ENCODE data around the gene GAREM1.

DNA sequence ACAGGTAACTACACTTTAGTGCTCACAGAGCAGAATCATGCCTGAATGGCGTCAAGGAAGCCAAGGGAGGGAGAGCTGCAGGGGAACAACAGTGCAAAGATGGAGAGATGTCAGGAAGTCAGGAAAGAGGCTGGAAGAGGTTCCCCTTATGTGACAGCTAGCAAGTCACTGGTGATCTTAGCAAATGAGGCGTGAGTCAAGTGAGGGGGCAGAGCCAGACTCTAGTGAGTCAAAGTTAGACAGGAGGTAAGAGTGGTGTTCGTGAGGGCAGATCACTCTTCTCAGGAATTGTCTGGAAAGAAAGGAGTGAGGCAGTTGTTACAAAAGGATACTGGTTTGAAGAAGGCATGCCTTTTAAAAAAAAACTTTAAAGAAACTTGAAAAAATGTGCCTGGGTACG is 193.8 kb downstream of the GAREM1 start:
- no peak for TF ChIP-seq EZH2 (IDR thresholded peaks at IDR 0.05; ENCODE audit: low read depth)
- no peak for TF ChIP-seq CTCF (conservative IDR thresholded peaks at IDR 0.05)

All from PC-9 (cell line).